GM10266 (cell line): ENCODE results near the gene TMPRSS13.

ENCODE experiments used
- DNase-seq: peaks from one replicate; pipeline ENCODE4 v3.0.0; 2012; ENCODE audit errors: extremely low spot score
- TF ChIP-seq, protein P1 (sequence below): IDR thresholded peaks from 2 replicates; pipeline ENCODE4 v1.5.1; 2012; ENCODE audit warnings: mild to moderate bottlenecking, low read depth; ENCODE audit not compliant: control insufficient read depth, insufficient read depth; ENCODE audit errors: missing control alignments

Gene TMPRSS13

DNA sequence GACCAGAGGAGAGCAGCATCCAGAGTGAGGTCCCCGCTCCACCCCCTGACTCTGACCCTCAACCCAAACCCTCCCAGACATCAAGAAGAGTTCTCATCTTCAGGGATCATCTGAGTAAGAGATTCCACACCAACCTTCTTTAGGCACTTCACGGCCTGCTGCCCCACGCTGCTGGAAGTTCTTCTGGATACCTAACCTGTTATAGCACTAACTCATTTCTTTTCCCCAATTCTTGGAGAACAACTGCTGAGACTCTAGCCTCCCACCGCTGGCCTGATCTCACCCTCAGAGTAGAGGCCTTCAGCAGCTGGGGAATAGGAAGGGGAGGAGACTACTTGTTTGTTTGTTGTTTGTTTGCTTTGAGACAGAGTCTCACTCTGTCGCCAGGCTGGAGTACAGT lies 7.3 kb downstream of the TMPRSS13 start:
- DNase-seq, result no peak
- TF ChIP-seq, protein P1, sequence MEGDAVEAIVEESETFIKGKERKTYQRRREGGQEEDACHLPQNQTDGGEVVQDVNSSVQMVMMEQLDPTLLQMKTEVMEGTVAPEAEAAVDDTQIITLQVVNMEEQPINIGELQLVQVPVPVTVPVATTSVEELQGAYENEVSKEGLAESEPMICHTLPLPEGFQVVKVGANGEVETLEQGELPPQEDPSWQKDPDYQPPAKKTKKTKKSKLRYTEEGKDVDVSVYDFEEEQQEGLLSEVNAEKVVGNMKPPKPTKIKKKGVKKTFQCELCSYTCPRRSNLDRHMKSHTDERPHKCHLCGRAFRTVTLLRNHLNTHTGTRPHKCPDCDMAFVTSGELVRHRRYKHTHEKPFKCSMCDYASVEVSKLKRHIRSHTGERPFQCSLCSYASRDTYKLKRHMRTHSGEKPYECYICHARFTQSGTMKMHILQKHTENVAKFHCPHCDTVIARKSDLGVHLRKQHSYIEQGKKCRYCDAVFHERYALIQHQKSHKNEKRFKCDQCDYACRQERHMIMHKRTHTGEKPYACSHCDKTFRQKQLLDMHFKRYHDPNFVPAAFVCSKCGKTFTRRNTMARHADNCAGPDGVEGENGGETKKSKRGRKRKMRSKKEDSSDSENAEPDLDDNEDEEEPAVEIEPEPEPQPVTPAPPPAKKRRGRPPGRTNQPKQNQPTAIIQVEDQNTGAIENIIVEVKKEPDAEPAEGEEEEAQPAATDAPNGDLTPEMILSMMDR, result no peak

DNA sequence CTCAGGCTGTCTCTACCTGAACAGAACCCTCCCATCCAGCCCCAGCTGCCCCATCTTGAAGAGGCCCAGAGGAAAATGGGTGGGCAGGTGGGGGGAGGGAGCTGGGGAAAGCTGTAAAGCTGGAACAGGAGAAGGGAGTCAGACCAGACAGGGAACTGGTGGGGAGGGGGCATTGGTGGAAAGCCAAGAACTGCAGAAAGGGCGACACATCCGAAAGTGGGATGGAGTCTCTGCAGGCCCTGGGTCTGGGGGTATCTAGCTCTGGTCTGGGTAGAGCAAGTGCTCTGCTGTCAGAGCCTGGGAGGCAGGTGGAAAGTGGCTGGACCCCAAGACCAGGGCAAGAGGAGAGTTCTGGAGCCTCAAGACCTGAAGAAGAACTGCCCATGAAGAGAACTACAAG lies 7.7 kb downstream of the TMPRSS13 start:
- DNase-seq, result no peak
- TF ChIP-seq, protein P1, result no peak

DNA sequence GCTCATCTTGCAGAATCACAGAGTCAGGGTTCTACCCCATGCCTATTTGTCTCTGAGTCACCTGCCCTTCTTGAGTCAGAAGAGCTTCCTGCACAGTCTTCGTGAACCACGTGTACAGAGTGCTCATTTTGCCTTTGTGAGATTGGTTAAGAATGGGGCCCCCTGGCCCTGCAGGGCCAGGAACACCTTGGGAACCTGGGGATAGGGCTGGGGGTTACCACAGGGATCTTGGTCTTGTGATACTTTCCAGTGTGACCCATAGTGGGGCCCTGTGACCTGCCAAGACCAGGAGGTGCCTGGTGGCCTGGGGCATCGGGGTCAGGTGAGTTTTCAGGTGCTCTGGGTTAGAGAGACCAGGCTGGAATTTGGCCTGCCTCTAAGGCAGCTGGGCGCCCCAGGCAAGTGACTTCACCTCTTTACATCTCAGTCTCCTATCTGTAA lies 9.4 kb downstream of the TMPRSS13 start:
- TF ChIP-seq, protein P1, result no peak
- peak; percentile 21 for DNase-seq

DNA sequence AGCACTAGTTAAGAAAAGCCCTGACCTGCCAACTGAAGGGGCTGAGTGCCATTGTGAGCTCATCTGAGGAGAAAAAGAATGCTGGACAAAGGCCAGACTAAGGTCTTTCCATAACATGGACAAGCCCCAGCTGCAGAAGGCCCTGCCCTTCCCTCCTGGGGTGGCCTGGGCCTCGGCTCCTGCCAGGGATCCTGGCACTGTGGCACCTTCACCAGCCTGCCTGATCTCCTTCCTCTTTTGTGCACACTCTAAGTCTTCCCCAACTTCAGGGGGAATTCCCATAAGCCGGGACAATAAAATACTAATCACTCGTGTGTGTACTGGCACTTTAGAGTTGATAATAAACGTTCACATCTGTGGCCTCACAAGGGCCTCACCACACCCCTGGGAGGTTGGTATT lies 9.9 kb downstream of the TMPRSS13 start:
- TF ChIP-seq, protein P1, result no peak
- DNase-seq, result no peak

DNA sequence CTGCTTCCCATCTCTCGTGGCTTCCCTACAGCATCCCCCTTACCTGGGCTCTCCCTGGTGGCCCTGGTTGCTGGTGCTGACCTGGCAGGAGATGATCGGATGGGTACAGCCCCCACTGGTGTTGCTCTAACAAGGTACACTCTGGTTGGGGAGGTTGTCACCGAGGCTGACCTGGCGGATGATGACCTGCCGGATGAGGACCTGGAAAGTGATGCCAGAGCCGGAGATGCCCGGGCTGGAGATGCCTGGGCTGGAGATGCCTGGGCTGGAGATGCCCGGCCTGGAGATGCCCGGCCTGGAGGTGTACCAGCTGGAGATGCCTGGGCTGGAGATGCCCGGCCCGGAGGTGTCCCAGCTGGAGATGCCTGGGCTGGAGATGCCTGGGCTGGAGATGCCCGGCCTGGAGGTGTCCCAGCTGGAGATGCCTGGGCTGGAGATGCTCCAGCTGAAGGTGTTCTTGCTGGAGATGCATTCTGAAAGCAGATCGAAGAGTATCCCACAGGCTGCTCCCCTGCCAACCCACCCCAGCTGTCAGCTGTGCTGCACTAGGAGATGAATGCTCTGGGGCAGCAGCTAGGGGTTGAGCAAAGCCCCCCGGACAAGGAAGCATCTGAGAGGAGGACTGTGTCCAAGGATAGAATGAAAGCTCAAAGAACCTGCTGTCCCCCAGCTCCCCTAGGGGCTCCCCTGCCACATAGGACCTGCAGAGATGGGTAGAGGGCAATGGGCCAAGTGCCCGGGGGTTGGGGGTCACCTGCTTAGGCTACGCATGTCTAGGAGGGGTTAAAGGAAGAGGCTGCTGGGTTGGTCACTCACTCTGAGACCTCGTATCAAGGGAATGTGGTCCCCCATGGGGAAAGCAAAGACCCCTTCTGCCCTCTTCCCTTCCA lies 10.6 kb downstream of the TMPRSS13 start:
- TF ChIP-seq, protein P1, result no peak
- no peak for DNase-seq

DNA sequence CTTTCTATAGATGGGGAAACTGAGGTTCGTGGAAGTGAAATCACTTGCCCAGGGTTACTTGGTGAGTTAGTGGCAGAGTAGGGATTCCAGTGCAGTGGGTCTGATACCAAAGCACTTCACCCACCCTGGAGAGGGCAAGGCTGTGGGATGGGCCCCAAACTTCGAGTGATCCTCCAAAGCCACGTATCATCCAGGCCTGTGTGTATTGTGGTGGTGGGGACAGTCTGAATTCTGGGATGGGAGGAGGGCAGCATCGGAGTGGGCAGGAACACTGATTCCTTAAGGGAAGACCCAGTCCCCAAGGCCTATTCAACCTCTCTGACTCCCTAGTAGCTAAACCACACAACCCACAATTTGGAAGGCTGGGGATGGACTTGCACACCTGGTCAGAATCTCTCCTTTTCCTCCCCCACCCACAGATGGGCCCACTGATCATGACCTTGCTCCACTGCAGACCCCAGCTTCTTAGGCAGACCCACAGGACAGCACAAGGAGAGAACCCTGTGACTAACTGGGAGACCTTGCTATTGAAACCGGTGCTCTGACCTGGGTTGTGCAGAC lies 11.5 kb downstream of the TMPRSS13 start:
- TF ChIP-seq, protein P1, result no peak
- DNase-seq, result no peak

DNA sequence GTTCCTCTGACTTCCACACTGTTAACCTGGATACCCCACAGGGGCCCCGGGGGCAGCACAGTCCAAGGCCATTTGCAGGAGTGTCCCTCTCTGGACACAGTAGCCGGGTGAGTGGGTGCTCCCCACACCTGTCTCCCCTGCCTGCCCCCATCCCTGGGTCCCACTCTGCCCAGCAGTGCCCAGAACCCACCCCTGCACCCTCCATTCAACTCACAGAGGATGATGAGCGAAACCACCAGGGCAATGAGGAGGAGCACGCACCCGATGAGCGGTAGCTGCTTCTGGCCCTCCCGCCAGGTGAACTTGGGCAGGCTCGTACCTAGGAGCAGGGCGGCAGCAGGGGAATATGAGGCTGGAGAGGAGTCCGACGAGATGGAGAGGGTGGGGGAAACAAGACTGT lies 12.2 kb downstream of the TMPRSS13 start:
- DNase-seq, result no peak
- TF ChIP-seq, protein P1, result no peak
